Measurements from ENCODE around the gene EML6.
"Not testable (repeated sequence)": the region's sequence is repeated elsewhere in the genome, so short reads cannot be mapped to it uniquely, and the experiment has no call there.

EML6 gene

DNA sequence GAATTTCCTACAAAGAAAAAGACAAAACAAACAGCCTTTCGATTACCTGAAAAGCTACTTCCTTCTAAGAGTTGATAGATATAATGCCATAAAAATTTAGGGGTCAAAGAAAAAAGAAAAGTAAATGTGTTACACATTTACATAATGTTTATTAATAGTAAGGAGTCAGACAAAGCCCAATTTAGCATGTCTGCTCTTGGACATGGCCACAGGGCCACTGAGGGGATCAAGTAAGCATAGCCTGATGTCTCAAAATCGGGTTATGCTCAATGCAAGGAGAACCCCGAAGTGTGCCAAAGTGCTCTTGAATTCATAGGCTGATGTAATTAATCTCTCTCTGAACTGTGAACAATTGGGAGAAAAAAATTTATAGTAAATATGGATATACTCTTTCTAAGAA lies 265.1 kb downstream of the EML6 start:
- DNase-seq = no peak
- Histone ChIP-seq H3K36me3 (peaks cover 39% of the 10 kb centered on the region), H3K27me3 (ENCODE audit: insufficient read depth, low read depth, severe bottlenecking) (no peaks in the 10 kb centered on the region), H3K9me3 (ENCODE audit: severe bottlenecking) (no peaks in the 10 kb centered on the region), H3K27ac (no peak overlapping the region), H3K4me3 (ENCODE audit: low read depth, low read length) (no peak overlapping the region)
- TF ChIP-seq, protein P1, sequence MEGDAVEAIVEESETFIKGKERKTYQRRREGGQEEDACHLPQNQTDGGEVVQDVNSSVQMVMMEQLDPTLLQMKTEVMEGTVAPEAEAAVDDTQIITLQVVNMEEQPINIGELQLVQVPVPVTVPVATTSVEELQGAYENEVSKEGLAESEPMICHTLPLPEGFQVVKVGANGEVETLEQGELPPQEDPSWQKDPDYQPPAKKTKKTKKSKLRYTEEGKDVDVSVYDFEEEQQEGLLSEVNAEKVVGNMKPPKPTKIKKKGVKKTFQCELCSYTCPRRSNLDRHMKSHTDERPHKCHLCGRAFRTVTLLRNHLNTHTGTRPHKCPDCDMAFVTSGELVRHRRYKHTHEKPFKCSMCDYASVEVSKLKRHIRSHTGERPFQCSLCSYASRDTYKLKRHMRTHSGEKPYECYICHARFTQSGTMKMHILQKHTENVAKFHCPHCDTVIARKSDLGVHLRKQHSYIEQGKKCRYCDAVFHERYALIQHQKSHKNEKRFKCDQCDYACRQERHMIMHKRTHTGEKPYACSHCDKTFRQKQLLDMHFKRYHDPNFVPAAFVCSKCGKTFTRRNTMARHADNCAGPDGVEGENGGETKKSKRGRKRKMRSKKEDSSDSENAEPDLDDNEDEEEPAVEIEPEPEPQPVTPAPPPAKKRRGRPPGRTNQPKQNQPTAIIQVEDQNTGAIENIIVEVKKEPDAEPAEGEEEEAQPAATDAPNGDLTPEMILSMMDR (IDR thresholded peaks at IDR 0.05; ENCODE audit: low read depth, low read length) = no peak

DNA sequence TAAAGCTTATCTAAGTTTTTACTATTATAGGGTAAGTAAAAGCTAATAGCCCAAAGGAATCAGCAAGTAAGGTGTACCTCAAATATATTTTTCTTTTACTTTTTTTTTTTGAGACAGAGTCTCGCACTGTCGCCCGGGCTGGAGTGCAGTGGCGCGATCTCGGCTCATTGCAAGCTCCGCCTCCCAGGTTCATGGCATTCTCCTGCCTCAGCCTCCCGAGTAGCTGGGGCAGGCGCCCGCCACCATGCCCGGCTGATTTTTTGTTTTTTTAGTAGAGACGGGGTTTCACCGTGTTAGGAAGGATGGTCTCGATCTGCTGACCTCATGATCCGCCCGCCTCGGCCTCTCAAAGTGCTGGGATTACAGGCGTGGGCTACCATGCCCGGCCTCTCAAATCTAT lies 267.2 kb downstream of the EML6 start:
- peaks cover 22% of the 10 kb centered on the region for H3K36me3 ChIP-seq
- not testable (repeated sequence) for H3K9me3 ChIP-seq (ENCODE audit: severe bottlenecking); H3K4me3 ChIP-seq (ENCODE audit: low read depth, low read length); DNase-seq; H3K27ac ChIP-seq; H3K27me3 ChIP-seq (ENCODE audit: insufficient read depth, low read depth, severe bottlenecking)

DNA sequence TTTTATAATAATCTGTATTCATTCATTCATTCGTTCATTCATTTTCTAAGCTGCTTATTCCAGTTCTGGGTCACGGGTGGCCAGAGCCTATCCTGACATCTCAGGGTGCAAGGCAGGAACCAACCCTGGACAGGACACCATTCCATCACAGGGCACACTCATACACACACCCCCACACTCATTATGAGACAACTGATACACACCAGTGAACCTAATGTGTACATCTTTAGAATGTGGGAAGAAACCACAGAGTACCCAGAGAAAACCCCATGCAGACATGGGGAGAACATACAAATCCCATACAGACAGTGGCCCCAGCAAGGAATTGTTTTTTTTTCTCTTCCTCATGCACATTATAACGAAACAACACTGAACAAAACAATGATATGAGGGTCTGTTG lies 272.1 kb downstream of the EML6 start:
- TF ChIP-seq, protein P1 (IDR thresholded peaks at IDR 0.05; ENCODE audit: low read depth, low read length) = no peak
- Histone ChIP-seq H3K27me3 (ENCODE audit: insufficient read depth, low read depth, severe bottlenecking) (no peaks in the 10 kb centered on the region), H3K4me3 (ENCODE audit: low read depth, low read length) (no peak overlapping the region), H3K36me3 (no peaks in the 10 kb centered on the region; the same call in none of the 2 replicates), H3K27ac (no peak overlapping the region), H3K9me3 (ENCODE audit: severe bottlenecking) (no peaks in the 10 kb centered on the region)
- DNase-seq = no peak

- TF ChIP-seq, protein P1 (IDR thresholded peaks at IDR 0.05; ENCODE audit: low read depth, low read length) = no peak
- Histone ChIP-seq H3K27me3 (ENCODE audit: insufficient read depth, low read depth, severe bottlenecking) (no peaks in the 10 kb centered on the region), H3K4me3 (ENCODE audit: low read depth, low read length) (no peak overlapping the region), H3K27ac (no peak overlapping the region), H3K9me3 (ENCODE audit: severe bottlenecking) (no peaks in the 10 kb centered on the region), H3K36me3 (no peaks in the 10 kb centered on the region; the same call in none of the 2 replicates)
- no peak for DNase-seq
These were observed 274.4 kb downstream of the EML6 start for GRCh38 chr2:54997826-54998225.

DNA sequence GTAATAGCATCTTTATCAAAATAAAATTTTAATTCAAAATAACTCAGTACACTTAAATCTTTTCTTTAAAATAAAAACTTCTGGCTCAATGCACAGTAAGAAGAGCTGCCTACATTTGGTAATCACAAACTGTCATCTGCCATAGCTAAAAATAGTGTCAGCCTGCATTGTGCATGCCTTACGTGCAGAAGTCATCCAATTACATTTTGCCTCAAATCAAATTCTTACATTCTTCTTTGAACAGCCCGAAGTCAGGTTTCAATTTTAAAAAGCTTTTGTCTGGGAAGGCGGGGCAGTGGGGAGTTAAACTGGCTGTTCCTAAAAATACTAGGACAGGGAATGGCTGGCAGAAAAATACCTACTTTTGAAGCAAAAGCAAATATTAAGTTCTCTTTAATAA lies 275.7 kb downstream of the EML6 start:
- no peak overlapping the region for H3K27ac ChIP-seq

GRCh38 chr2:55000341-55000740 lies 276.9 kb downstream of the EML6 start:
- no peak for DNase-seq

More for the DNA sequence above, 275.7 kb downstream of the EML6 start:
- no peaks in the 10 kb centered on the region; the same call in none of the 2 replicates for H3K36me3 ChIP-seq
- DNase-seq = no peak
- TF ChIP-seq, protein P1 (IDR thresholded peaks at IDR 0.05; ENCODE audit: low read depth, low read length) = no peak
- no peaks in the 10 kb centered on the region for H3K9me3 ChIP-seq (ENCODE audit: severe bottlenecking)
- no peaks in the 10 kb centered on the region for H3K27me3 ChIP-seq (ENCODE audit: insufficient read depth, low read depth, severe bottlenecking)
- no peak overlapping the region for H3K4me3 ChIP-seq (ENCODE audit: low read depth, low read length)

More at GRCh38 chr2:55000341-55000740, 276.9 kb downstream of the EML6 start:
- Histone ChIP-seq H3K9me3 (ENCODE audit: severe bottlenecking) (no peaks in the 10 kb centered on the region), H3K36me3 (no peaks in the 10 kb centered on the region; the same call in none of the 2 replicates), H3K27me3 (ENCODE audit: insufficient read depth, low read depth, severe bottlenecking) (no peaks in the 10 kb centered on the region), H3K4me3 (ENCODE audit: low read depth, low read length) (no peak overlapping the region), H3K27ac (no peak overlapping the region)
- TF ChIP-seq, protein P1 (IDR thresholded peaks at IDR 0.05; ENCODE audit: low read depth, low read length) = no peak
